OCI-M2 (cell line): Measurements from ENCODE around the gene DAO.
"Not testable (repeated sequence)": the region's sequence is repeated elsewhere in the genome, so short reads cannot be mapped to it uniquely, and the experiment has no call there.

Experiments used
- DNase-seq: peaks from one replicate; lab custom pipeline; 2025; ENCODE audit not compliant: unreplicated experiment; lab: John Stamatoyannopoulos, UW

The DAO gene

DNA sequence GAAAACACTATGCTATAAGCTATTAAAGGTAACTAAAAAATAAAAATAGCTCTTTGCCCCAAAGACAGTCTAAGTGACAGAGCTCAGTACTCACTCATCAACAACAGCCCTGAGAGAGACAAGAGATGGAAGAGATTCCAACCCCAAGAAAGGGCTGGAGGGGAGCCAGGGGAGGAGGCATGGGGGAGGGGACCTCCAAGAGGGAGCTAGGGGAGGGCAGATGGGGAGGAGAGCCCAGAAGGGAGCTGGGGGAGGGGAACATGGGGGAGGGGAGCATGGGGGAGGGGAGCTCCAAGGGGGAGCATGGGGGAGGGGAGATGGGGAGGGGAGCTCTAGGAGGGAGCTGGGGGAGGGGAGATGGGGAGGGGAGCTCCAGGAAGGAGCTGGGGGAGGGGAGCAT lies 30.2 kb upstream of the DAO start:
- DNase-seq: no peak

DNA sequence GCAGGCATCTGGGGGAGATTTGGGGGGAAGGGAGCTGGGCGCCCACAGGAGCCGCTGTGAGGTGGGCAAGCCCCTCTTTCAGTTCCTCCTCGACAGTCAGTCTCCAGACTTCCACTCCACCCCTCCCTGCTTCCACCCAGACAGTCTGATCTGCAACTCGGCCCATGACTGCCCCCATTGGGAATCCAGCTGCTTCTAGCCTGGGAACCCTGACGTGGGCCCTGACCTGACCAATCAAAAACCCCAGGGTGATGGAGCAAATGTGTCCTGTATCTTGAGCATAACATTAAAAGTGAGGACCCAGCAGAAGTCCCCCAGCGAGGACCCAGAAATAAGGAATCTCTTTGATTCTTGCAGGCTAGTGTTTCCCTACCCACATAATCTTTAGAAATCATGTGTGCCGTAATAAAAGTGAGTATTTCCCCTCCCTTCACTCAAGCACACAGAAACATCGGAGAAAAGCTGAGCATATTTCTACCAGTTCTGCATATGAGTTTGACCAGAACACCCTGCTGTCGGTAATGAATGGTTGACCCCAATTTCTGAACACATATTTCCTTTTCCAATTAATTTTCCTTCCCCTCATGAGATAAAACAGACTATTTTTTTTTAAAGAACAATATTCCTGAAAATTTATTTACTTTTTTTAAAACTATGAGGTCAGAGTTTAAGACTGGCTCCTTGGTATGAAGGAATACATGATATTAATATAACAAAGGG lies 28.9 kb upstream of the DAO start:
- no peak for DNase-seq

- DNase-seq: no peak
Observed at GRCh38 chr12:108852674-108853309, 27.1 kb upstream of the DAO start.

GRCh38 chr12:108853426-108853825 lies 26.5 kb upstream of the DAO start:
- no peak for DNase-seq

DNA sequence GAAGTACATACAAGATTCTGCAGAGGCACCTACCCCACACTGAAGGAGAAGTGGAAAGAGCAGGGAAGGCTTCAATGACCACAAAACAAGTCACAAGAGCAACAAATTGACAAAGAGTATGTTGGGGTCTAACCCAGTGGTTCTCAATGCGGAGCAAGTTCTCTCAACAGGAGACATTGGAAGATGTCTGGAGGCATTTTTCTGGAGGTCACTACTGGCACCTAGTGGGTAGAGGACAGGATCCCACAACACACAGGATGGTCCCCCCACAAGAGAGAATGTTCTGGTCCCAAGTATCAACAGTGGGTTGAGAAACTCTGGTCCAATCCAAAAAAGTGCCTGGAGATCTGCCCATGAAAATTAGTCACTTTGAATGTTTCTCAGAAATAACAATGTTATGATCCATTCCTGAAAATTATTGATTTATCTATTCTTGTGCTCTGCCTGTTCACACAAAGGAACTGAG lies 25.9 kb upstream of the DAO start:
- no peak for DNase-seq

DNA sequence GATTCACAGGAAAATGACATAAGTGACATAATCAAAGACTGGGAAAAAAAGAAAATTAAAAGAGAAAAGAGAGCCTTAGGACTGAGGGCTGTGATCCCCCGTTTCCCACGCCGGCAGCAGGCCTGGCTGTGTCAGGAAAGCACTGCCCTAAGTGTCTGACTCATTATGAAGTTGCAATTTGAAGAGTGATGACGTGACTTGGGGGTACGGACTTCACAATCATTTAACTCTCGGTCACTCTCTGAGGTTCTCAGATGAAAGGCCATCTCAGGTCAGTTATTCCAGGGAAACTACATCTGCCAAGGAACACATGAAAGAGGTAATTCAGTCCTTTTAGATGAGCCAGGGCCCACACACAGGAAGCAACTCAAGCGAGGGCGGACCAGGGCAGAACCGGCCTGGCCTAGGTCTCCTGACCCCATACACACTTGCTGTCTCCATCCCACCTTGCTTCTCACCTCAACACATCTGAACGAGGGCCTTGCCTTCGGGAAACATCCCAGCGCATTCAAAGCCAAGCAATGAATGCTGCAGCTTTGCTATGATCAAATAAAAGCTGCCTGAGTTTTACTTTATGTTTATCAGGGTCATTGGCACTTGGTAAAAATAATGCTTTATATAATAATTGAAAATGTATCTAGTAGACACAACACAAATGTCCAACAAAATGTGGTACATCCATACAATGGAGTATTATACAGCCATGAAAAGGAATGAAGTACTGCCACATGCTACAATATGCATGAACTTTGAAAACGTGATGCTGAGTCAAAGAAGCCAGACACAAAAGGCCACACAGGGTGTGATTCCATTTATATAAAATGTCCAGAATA lies 25.2 kb upstream of the DAO start:
- no peak for DNase-seq

DNA sequence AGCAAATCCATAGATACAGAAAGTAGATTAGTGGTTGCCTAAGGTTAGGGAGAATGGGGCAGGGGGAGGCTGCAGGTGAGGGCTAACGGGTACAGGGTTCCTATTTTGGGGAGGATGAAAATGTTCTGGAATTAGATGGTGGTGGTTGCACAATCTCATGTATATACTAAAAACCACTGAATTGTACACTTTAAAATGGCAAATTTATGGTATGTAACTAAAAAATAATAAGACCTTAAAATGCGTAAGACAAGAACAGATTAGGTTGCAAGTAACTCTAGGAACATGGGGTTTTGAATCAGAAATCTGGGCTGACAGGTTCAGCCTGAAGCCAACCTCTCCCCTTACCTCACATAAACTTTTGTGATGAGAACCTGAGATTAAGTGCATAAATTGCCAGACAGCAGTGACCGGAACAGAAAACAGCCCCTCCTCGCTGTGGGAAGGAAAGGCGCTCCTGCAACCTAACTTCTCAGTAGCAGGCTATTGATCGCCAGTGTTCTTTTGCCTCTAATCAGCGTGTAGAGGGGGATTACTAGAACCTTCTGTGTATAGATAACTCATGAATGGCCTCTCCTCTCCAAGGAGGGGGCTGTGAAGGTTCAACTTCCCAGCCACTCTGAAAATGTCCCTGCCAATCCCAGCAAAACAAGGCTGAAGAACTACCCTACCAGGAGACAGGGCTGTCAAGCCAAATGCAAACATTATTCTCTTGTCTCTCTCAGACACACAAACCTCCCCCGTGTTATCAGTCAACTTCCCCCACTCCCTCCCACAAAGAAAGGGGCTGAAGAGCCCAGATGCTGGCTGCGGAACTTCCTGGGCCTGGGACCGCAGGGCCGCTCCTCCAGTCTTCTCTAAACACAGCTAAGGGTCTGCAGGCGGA lies 24.4 kb upstream of the DAO start:
- DNase-seq: peak; percentile 84

GRCh38 chr12:108856170-108856427 lies 23.8 kb upstream of the DAO start:
- no peak for DNase-seq

GRCh38 chr12:108856428-108857157 lies 23.3 kb upstream of the DAO start:
- no peak for DNase-seq

DNA sequence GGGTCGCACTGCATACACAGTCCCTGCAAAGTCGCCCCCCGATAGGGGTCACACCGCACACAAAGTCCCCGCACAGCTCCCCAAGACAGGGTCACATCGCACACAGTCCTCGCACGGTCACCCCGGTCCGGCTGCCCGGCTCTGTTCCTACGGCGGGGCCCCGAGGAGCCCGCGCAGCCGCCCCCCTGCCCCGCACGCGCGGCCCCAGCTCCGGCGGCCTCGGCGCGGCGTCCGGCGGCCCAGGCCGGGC lies 22.8 kb upstream of the DAO start:
- DNase-seq: no peak

DNA sequence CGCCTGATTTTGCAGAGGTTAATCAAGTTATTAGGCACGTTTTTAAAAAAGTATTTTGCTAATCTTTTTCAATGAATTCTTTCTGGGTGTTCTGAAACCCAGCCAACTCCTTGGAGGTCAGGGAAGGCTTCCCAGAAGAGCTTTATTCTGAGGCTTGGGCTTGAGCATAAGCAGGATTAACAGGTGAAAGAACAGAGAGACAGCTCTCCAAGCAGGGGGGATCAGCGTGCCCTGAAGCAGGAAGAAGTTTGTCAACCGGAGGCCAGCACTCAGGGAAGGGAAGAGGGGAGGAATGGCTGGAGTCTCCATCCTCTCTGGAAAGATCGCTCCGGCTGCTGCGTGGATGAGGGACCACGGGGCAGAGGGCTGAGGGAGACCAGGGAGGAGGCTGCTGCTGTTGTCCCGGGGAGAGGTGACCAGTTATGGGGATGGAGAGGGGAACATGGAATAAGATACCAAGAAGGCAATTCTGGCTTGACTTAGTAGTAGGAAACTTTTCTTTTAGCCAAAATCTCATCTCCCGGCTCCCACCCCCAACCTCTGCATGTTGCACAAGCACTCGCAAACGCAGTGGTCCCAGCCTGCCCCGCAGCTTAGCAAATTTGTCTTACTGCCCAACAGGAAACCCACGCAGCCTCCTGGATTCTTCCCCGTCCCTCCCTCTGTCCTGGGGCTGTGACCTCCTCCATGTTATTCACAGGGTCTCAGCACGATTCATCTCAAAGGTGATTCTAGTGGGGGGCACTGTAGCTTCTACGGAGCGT lies 21.4 kb upstream of the DAO start:
- DNase-seq: no peak

DNA sequence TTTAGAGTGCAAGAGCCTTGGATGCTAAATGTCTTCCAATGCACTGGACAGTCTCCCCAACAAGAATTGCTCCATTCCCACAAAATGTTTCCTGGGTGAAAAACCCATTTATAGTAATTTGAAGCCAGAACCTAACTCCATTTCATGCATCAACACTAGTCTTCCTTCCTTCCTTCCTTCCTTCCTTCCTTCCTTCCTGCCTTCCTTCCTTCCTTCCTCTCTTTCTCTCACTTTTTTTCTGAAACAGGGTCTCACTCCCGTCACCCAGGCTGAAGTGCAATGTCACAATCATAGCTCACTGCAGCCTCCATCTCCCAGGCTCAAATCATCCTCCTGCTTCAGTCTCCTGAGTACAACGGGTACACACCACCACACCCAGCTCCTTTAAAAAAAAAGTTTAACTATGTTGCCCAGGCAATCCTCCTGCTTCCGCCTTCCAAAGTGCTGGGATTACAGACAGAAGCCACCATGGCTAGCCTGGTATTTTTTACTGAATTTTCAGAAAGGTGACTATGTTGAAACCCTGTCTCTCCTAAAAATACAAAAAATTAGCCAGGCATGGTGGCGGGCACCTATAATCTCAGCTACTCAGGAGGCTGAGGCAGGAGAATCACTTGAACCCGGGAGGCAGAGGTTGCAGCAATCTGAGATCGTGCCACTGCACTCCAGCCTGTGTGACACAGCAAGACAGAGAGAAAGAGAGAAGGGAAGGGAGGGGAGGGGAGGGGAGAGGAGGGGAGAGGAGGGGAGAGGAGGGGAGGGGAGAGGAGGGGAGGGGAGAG lies 20.6 kb upstream of the DAO start:
- DNase-seq: not testable (repeated sequence)

DNA sequence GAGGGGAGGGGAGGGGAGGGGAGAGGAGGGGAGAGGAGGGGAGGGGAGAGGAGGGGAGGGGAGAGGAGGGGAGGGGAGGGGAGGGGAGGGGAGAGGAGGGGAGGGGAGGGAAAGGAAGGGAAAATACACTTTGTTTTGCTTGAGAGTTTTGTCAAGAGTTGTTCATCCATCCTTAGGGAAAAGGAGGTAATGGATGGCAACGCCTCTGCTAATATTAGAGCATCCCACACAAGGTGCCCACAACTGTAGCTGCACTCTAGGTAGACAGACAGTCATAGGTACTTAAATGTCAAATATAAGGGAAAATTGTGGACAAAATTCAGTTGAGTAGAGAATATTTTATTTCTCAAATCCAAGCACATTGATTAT lies 20.0 kb upstream of the DAO start:
- no peak for DNase-seq

DNA sequence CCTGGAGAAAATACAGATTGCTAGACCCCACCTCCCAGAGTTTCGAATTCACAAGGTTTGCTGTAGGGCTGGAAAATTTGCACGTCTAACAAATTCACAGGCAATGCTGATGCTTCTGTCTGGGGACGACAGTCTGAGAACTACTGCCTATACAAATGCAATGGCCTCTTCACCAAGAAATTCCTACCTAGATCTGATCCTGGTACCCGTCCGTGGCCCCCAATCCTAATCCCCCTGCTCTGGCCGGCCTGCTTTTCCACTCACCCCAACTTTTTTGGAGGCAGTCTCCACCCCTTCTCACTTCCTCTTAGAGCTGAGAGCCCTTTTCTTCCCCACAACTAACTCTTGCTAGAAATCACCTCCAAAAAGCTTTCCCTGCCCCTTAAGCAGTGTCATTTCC lies 19.4 kb upstream of the DAO start:
- DNase-seq: no peak

- DNase-seq: no peak
Observed at GRCh38 chr12:108861878-108862587, 17.9 kb upstream of the DAO start.

DNA sequence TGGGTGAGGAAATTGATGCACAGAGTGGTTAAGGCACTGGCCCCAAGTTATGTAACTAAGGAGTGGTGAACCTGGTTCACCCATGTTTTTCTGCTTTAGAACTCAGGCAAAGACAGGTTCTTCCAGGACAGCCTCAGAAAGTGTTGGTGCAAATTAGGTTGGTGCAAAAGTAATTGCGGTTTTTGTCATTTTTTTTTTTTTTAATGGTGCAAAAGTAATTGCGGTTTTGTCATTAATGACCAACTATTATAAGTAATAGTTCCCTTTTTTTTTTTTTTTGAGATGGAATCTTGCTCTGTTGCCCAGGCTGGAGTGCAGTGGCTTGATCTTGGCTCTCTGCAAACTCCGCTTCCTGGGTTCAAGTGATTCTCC lies 17.3 kb upstream of the DAO start:
- no peak for DNase-seq

GRCh38 chr12:108865169-108865568 lies 14.7 kb upstream of the DAO start:
- DNase-seq: no peak

DNA sequence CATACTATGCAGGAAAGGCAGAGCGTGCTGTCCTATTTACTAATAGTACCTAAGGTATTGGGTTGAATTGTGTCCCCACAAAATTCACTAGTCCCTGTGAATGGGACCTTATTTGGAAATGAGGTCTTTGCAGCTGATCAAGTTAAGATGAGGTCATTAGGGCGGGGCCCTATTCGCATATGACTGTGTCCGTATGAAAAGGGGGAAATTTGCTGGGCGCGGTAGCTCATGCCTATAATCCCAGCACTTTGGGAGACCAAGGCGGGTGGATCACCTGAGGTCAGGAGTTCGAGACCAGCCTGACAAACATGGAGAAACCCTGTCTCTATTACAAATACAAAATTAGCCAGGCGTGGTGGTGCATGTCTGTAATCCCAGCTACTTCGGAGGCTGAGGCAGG lies 13.8 kb upstream of the DAO start:
- DNase-seq: not testable (repeated sequence)

DNA sequence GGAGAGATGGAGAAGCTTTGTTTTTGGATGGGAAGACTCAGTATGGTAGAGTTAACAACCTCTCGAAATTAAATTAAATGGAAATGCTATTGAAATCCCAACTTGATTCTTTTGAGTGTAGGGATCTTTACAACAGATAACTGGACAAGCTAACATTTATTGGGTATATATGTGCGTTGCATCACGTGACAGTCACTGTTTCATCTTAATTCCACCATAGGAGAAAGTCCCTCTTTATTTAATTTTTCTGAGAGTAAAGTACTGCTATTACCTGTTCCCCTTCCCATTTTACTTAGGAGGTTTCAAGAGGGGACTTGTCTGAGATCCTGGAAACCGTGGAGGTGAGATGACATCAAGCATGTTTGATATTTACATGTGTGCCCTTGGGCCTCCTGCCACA lies 11.1 kb upstream of the DAO start:
- no peak for DNase-seq
